Keratinocyte (primary cell): ENCODE data around the gene SKIDA1.

Source experiments
- EZH2 ChIP-seq: IDR thresholded peaks from one replicate; pipeline ENCODE4 v1.6.1; 2012; ENCODE audit warnings: inconsistent platforms, mild to moderate bottlenecking, low read length, moderate library complexity
- TF ChIP-seq, protein P1 (sequence below), 3 experiments: IDR thresholded peaks in 1 of 3; conservative IDR thresholded peaks in 1 of 3; optimal IDR thresholded peaks in 1 of 3; 2 replicates in 2 of 3; 3 replicates in 1 of 3; pipeline versions ENCODE3 to v1.5.1; 2011; ENCODE audit warnings: low read length in 3 of 3, mild to moderate bottlenecking in 3 of 3, moderate library complexity in 2 of 3, control low read depth in 1 of 3, inconsistent platforms in 1 of 3; ENCODE audit not compliant: insufficient read depth in 2 of 3; ENCODE audit errors: extremely low read depth in 1 of 3

DNA sequence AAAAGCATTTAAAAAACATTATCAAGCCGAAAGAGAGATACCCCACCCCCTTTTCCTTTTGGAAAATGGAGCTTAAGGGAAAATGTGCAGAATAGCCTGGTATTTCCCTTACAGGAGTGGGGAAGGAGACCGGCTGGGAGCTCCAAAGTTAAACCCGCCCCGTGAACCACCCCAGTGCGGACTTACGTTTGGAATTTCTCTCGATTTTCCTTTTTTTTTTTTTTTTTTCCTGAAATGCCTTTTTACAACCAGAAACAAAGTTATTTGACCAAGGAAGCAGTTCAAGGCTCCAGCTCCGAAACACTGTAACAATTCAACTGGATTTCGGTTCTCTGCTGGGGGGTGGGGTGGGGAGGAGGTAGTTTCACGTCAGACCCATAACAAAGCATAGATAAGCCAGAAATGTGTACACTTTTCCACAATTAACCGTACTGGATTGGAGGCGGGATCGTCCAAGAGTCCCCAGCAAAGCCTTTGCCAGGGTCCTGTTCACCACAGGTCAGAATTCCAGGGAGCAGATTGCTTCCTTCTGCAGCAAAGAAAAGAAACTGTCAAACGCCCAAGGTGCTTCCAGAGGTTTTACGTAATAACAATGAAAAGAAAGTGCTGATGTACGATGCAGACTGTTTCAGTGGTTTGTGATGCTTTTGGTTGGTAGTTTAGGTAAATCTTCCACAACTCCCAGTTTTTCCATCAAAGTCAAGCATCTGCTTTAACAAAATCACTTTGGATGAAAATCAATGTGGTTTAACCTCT lies 6.7 kb downstream of the SKIDA1 start:
- TF ChIP-seq, protein P1, sequence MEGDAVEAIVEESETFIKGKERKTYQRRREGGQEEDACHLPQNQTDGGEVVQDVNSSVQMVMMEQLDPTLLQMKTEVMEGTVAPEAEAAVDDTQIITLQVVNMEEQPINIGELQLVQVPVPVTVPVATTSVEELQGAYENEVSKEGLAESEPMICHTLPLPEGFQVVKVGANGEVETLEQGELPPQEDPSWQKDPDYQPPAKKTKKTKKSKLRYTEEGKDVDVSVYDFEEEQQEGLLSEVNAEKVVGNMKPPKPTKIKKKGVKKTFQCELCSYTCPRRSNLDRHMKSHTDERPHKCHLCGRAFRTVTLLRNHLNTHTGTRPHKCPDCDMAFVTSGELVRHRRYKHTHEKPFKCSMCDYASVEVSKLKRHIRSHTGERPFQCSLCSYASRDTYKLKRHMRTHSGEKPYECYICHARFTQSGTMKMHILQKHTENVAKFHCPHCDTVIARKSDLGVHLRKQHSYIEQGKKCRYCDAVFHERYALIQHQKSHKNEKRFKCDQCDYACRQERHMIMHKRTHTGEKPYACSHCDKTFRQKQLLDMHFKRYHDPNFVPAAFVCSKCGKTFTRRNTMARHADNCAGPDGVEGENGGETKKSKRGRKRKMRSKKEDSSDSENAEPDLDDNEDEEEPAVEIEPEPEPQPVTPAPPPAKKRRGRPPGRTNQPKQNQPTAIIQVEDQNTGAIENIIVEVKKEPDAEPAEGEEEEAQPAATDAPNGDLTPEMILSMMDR (optimal IDR thresholded peaks at IDR 0.05 in 1 of 3, IDR thresholded peaks at IDR 0.05 in 1 of 3, conservative IDR thresholded peaks at IDR 0.05 in 1 of 3; ENCODE audit: extremely low read depth in 1 of 3, insufficient read depth in 2 of 3, low read length in 3 of 3): no peak
- TF ChIP-seq EZH2: no peak
